Measurements from ENCODE around the gene LIN7A.

The LIN7A gene

DNA sequence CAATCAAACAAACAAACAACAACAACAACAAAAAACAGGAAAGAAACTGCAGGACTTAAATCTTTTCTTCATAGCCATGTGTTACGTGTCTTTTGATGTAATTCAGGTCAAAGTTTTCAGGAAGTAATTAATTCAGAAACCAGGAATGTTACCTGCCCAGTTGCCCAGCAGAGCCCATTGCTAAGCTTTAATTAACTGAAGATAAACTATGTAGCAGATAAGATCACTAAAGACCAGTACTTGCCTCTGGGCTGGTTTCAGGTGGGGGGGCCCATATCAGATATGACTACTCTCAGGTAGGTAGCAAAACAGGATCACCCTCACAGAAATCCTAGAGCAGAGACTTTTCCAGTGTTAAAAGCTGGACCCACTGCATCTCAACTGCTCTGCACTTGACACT is 69.2 kb downstream of the LIN7A start:
- H3K9me3 ChIP-seq (ENCODE audit: control insufficient read depth, insufficient read depth, low read length), result no peaks in the 10 kb centered on the region
- H3K79me2 ChIP-seq (ENCODE audit: control insufficient read depth, low read length), result no peaks in the 10 kb centered on the region
- H3K36me3 ChIP-seq (ENCODE audit: control insufficient read depth, low read length), result no peaks in the 10 kb centered on the region
- H3K27me3 ChIP-seq (ENCODE audit: control insufficient read depth, low read length), result no peaks in the 10 kb centered on the region
- H3K4me3 ChIP-seq (ENCODE audit: low read length), result no peak overlapping the region
- H3K9me2 ChIP-seq (replicated peaks; ENCODE audit: control insufficient read depth, low read length), result no peaks in the 10 kb centered on the region
- TF ChIP-seq, protein P1, sequence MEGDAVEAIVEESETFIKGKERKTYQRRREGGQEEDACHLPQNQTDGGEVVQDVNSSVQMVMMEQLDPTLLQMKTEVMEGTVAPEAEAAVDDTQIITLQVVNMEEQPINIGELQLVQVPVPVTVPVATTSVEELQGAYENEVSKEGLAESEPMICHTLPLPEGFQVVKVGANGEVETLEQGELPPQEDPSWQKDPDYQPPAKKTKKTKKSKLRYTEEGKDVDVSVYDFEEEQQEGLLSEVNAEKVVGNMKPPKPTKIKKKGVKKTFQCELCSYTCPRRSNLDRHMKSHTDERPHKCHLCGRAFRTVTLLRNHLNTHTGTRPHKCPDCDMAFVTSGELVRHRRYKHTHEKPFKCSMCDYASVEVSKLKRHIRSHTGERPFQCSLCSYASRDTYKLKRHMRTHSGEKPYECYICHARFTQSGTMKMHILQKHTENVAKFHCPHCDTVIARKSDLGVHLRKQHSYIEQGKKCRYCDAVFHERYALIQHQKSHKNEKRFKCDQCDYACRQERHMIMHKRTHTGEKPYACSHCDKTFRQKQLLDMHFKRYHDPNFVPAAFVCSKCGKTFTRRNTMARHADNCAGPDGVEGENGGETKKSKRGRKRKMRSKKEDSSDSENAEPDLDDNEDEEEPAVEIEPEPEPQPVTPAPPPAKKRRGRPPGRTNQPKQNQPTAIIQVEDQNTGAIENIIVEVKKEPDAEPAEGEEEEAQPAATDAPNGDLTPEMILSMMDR (IDR thresholded peaks at IDR 0.05; ENCODE audit: low read depth, low read length, poor library complexity, severe bottlenecking), result no peak
- no peak for TF ChIP-seq EZH2phosphoT487 (IDR thresholded peaks at IDR 0.05; ENCODE audit: borderline replicate concordance, low read length)
- no peaks in the 10 kb centered on the region for H4K20me1 ChIP-seq (ENCODE audit: control insufficient read depth, insufficient read depth, low read depth, low read length)
- H3K4me1 ChIP-seq (ENCODE audit: control insufficient read depth, low read length), result no peaks in the 10 kb centered on the region
- no peaks in the 10 kb centered on the region for H3F3A ChIP-seq (ENCODE audit: control insufficient read depth, insufficient read depth)
- no peak overlapping the region for H3K27ac ChIP-seq (ENCODE audit: low read depth, low read length)
- H3K4me2 ChIP-seq (ENCODE audit: low read length), result no peak overlapping the region

DNA sequence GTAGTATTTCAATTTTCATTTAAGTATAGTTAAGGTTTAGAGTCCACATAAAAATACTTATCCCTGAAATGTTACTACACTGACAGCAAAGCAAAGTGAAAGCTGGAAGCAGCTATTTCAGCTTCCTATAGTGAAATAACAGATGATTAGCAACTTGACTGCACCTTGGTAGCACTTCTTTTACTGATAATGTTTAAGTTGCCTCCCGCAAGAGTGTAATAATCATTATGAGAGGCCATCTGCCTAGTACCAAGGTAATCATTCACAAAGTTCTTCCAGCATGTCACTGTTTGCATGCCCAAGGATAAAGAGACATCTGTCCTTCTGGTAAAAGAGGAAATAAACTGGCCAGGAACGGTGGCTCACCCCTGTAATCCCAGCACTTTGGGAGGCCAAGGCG is 69.8 kb downstream of the LIN7A start:
- no peak for TF ChIP-seq EZH2phosphoT487 (IDR thresholded peaks at IDR 0.05; ENCODE audit: borderline replicate concordance, low read length)
- TF ChIP-seq, protein P1 (IDR thresholded peaks at IDR 0.05; ENCODE audit: low read depth, low read length, poor library complexity, severe bottlenecking), result no peak
- Histone ChIP-seq H3K9me3 (ENCODE audit: control insufficient read depth, insufficient read depth, low read length) (no peaks in the 10 kb centered on the region), H3K4me2 (ENCODE audit: low read length) (no peak overlapping the region), H3K79me2 (ENCODE audit: control insufficient read depth, low read length) (no peaks in the 10 kb centered on the region), H3K36me3 (ENCODE audit: control insufficient read depth, low read length) (no peaks in the 10 kb centered on the region), H3K27me3 (ENCODE audit: control insufficient read depth, low read length) (no peaks in the 10 kb centered on the region), H3K4me1 (ENCODE audit: control insufficient read depth, low read length) (no peaks in the 10 kb centered on the region), H3K27ac (ENCODE audit: low read depth, low read length) (no peak overlapping the region), H3F3A (ENCODE audit: control insufficient read depth, insufficient read depth) (no peaks in the 10 kb centered on the region), H4K20me1 (ENCODE audit: control insufficient read depth, insufficient read depth, low read depth, low read length) (no peaks in the 10 kb centered on the region), H3K4me3 (ENCODE audit: low read length) (no peak overlapping the region), H3K9me2 (replicated peaks; ENCODE audit: control insufficient read depth, low read length) (no peaks in the 10 kb centered on the region)

DNA sequence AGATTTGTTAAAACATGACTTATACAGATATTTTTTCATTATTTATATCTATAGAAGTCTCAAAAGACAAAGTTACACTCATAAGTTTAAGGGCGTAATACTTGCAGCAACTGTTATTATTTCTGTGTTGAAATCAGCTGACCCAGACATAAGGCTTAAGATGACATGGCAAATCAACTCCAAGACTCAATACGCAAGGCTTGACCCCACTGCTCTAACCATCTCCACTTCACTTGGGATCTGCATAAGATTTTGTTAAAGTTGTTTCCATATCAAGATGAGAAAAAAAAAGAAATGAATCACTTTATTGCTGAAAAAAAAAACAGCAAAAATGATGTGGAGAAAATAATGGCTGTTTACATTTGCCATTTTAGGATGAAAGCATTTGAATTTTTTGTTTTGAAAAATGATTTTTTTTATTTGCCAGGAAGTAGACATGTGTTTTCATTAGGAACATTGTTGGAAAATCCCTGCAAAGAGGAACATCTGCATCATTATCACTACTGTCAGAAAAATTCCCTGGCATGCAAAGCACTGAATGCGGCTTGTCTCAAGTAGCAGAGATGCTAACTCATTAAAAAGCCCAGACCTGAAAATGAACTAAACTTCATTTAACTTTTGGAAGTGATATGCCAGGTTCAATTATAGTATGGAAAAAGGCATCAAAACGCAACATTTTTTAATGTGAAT is 73.5 kb downstream of the LIN7A start:
- H3K27ac ChIP-seq (ENCODE audit: low read depth, low read length), result no peak overlapping the region
- H3K4me3 ChIP-seq (ENCODE audit: low read length), result no peak overlapping the region
- no peaks in the 10 kb centered on the region for H4K20me1 ChIP-seq (ENCODE audit: control insufficient read depth, insufficient read depth, low read depth, low read length)
- H3K27me3 ChIP-seq (ENCODE audit: control insufficient read depth, low read length), result no peaks in the 10 kb centered on the region
- H3K4me2 ChIP-seq (ENCODE audit: low read length), result no peak overlapping the region
- no peaks in the 10 kb centered on the region for H3K9me3 ChIP-seq (ENCODE audit: control insufficient read depth, insufficient read depth, low read length)
- H3K79me2 ChIP-seq (ENCODE audit: control insufficient read depth, low read length), result no peaks in the 10 kb centered on the region
- no peaks in the 10 kb centered on the region for H3K9me2 ChIP-seq (replicated peaks; ENCODE audit: control insufficient read depth, low read length)
- H3K36me3 ChIP-seq (ENCODE audit: control insufficient read depth, low read length), result no peaks in the 10 kb centered on the region
- no peaks in the 10 kb centered on the region for H3K4me1 ChIP-seq (ENCODE audit: control insufficient read depth, low read length)
- no peak for TF ChIP-seq EZH2phosphoT487 (IDR thresholded peaks at IDR 0.05; ENCODE audit: borderline replicate concordance, low read length)
- TF ChIP-seq, protein P1 (IDR thresholded peaks at IDR 0.05; ENCODE audit: low read depth, low read length, poor library complexity, severe bottlenecking), result no peak
- no peaks in the 10 kb centered on the region for H3F3A ChIP-seq (ENCODE audit: control insufficient read depth, insufficient read depth)

All from DOHH2 (cell line).